Upper lobe of left lung (tissue), 6 donors: Measurements from ENCODE around the gene MGAT4A. TPM values are rescaled to one million over a fixed set of nuclear protein-coding genes. Genes with fewer than 3 reads are reported as not detected.

ENCODE experiments used
- ATAC-seq, 2 donors: fragments of 200-7000 bp; cut with Tn5 transposase; one replicate each; pipeline ENCODE4 v1.9.1; 2022; ENCODE audit warnings: mild to moderate bottlenecking in 2 of 2, moderate library complexity in 2 of 2; ENCODE audit not compliant: low FRiP score in 2 of 2
- DNase-seq, 2 donors: peaks; one replicate each; pipeline ENCODE4 v3.0.0-alpha.2; 2019 to 2020
- H3K27ac ChIP-seq, 4 donors: fragments of 200-600 bp; sonication (generic); one replicate each; pipeline ENCODE4 v1.5.1; 2016 to 2019
- H3K27me3 ChIP-seq, 4 donors: fragments of 200-600 bp; sonication (generic); one replicate each; pipeline ENCODE4 v1.5.1; 2017 to 2019
- H3K36me3 ChIP-seq, 4 donors: fragments of 200-600 bp; sonication (generic); one replicate each; pipeline ENCODE4 v1.5.1; 2016 to 2019
- H3K4me1 ChIP-seq, 4 donors: fragments of 200-600 bp; sonication (generic); one replicate each; pipeline ENCODE4 v1.5.1; 2018 to 2019
- H3K4me3 ChIP-seq, 4 donors: fragments of 200-600 bp; sonication (generic); one replicate each; pipeline ENCODE4 v1.5.1; 2017 to 2019; ENCODE audit warnings: mild to moderate bottlenecking in 2 of 4, moderate library complexity in 1 of 4
- H3K9me3 ChIP-seq, 4 donors: fragments of 200-600 bp; sonication (generic); one replicate each; pipeline ENCODE4 v1.5.1; 2018 to 2019
- CTCF ChIP-seq, 6 experiments: fragments of 450-650 bp in 4 of 6; fragments of 200-600 bp in 2 of 6; sonication (generic) in 2 of 6; IDR thresholded peaks; one replicate each; pipeline ENCODE4 v1.5.1; 2016 to 2019; ENCODE audit warnings: antibody characterized with exemption in 6 of 6
- EP300 ChIP-seq, 4 donors: sonication (generic); formaldehyde crosslinking; IDR thresholded peaks; one replicate each; pipeline ENCODE4 v1.5.1; 2017; ENCODE audit warnings: antibody characterized with exemption in 4 of 4, control low read depth in 2 of 4
- POLR2A ChIP-seq, 4 donors: fragments of 450-650 bp; IDR thresholded peaks; one replicate each; pipeline ENCODE4 v1.5.1; 2016 to 2017; ENCODE audit warnings: antibody characterized with exemption in 4 of 4, mild to moderate bottlenecking in 2 of 4
- POLR2AphosphoS5 ChIP-seq, 2 donors: sonication (generic); formaldehyde crosslinking; IDR thresholded peaks; one replicate each; pipeline ENCODE4 v1.5.1; 2017; ENCODE audit warnings: antibody characterized with exemption in 2 of 2
- WGBS, 2 donors: methylation state at CpG; one replicate each; pipeline ENCODE4 v1.1.5; 2017 to 2018; 5-methylcytosine and 5-hydroxymethylcytosine counted together
- total RNA-seq, 6 donors: library from RNA; depleted of rRNA in 4 of 6; stranded (reverse); fragments of >200 nt in 4 of 6; gene quantifications; one replicate each; pipeline versions ENCODE4 v1.1.0 to v1.2.1, GENCODE V29; 2016 to 2021
- donor health status: DM: no; HTN: no; CAD: no; lungs with moderate emphysema.
- donor health status: DM: no; HTN: yes; CAD: no; lungs with severe emphysema.

MGAT4A gene
- total RNA-seq, 6 donors from 2014 or later = 28.4 to 69.6 (median 53.6) TPM

DNA sequence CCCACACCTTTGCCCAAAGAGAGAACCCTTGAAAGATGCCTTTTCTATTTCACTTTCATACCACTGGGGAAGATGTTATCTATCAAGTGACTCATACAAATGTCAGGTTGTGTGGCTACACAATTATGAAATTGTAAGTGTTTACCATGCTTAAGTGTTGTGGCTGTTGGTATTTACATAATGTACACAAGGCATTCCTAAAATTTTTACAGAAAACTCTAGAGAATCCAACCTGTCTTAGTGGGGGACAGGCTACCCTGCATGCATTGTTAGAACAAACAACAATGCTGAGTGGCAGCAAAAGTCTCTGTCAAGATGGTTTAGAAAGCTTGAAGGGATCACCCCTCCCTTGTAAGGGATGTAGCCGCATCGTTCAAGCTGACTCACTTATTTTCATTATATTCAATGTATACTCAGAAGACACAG, 5.5 kb upstream of the MGAT4A start:
- Histone ChIP-seq H3K9me3 (no peaks in the 10 kb centered on the region), H3K4me1 (peaks cover 7 to 19% (median 14%) of the 10 kb centered on the region in 4 donors), H3K36me3 (no peaks in the 10 kb centered on the region), H3K27me3 (no peaks in the 10 kb centered on the region), H3K4me3 (no peak overlapping the region), H3K27ac (no peak overlapping the region)
- DNase-seq (no peak), ATAC-seq (no peak)
- 78 to 85% methylated on average over 2 of the region's 2 CpGs for WGBS, 2 donors
- TF ChIP-seq POLR2AphosphoS5 (IDR thresholded peaks at IDR 0.05) (no peak), EP300 (IDR thresholded peaks at IDR 0.05) (no peak), POLR2A (IDR thresholded peaks at IDR 0.05) (no peak), CTCF (IDR thresholded peaks at IDR 0.05) (no peak)

GRCh38 chr2:98734823-98735260, 3.9 kb upstream of the MGAT4A start:
- Histone ChIP-seq H3K4me3 (no peak overlapping the region), H3K27ac (peak overlapping the region in 3 of 4 donors; percentile 14 to 58 (median 24)), H3K4me1 (peaks cover 7 to 23% (median 15%) of the 10 kb centered on the region in 4 donors), H3K9me3 (no peaks in the 10 kb centered on the region), H3K27me3 (no peaks in the 10 kb centered on the region), H3K36me3 (no peaks in the 10 kb centered on the region)
- DNase-seq (no peak), ATAC-seq (no peak)
- 41 to 56% methylated on average over 2 of the region's 2 CpGs for WGBS, 2 donors
- TF ChIP-seq POLR2AphosphoS5 (IDR thresholded peaks at IDR 0.05) = no peak
- TF ChIP-seq CTCF (IDR thresholded peaks at IDR 0.05) = no peak
- no peak for TF ChIP-seq EP300 (IDR thresholded peaks at IDR 0.05)
- TF ChIP-seq POLR2A (IDR thresholded peaks at IDR 0.05) = no peak

DNA sequence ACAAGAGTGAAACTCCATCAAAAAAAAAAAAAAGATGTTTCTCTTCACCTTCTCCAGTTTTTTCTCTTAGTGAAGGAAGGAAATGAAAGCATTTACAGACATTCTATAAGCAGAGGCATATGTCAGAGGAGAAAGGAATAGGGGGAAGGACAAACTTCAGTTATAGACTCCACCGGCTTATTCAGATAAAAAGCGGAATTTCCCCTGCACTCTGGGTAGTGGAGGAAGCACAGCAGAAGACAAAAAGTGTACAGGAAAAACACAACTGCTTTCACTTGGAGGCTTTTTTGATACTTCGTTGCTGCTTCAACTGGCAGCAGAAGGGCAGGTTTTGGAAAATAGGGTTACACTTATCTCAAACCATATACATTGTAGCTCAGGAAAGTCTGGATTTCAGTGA, 3.2 kb upstream of the MGAT4A start:
- DNase-seq (no peak), ATAC-seq (no peak)
- no peak overlapping the region for H3K4me3 ChIP-seq
- H3K9me3 ChIP-seq = no peaks in the 10 kb centered on the region
- no peaks in the 10 kb centered on the region for H3K36me3 ChIP-seq
- H3K27me3 ChIP-seq = no peaks in the 10 kb centered on the region
- 53 to 66% methylated on average over 3 of the region's 3 CpGs for WGBS, 2 donors
- H3K27ac ChIP-seq = peak overlapping the region in 3 of 4 donors; percentile 14 to 58 (median 24)
- TF ChIP-seq POLR2A (IDR thresholded peaks at IDR 0.05) (no peak), EP300 (IDR thresholded peaks at IDR 0.05) (no peak), CTCF (IDR thresholded peaks at IDR 0.05) (no peak), POLR2AphosphoS5 (IDR thresholded peaks at IDR 0.05) (no peak)
- peaks cover 7 to 30% (median 15%) of the 10 kb centered on the region in 4 donors for H3K4me1 ChIP-seq

- Histone ChIP-seq H3K9me3 (no peaks in the 10 kb centered on the region), H3K4me3 (peak overlapping the region in 2 of 4 donors; percentile 79 to 86), H3K27me3 (no peaks in the 10 kb centered on the region), H3K27ac (peak overlapping the region; percentile 93 to 98 (median 95)), H3K36me3 (no peaks in the 10 kb centered on the region), H3K4me1 (peaks cover 22 to 40% (median 26%) of the 10 kb centered on the region in 4 donors)
- ATAC-seq (no peak), DNase-seq (no peak)
- WGBS, 2 donors = 70 to 78% methylated on average over 8 of the region's 8 CpGs
- TF ChIP-seq CTCF (IDR thresholded peaks at IDR 0.05) (no peak), EP300 (IDR thresholded peaks at IDR 0.05) (no peak)
These were observed 1.6 kb upstream of the MGAT4A start for GRCh38 chr2:98732430-98733051.

GRCh38 chr2:98731894-98732349, 990 bp upstream of the MGAT4A start:
- Histone ChIP-seq H3K9me3 (no peaks in the 10 kb centered on the region), H3K27ac (peak overlapping the region; percentile 93 to 98 (median 95)), H3K36me3 (no peaks in the 10 kb centered on the region), H3K4me3 (peak overlapping the region; percentile 55 to 93 (median 82)), H3K27me3 (no peaks in the 10 kb centered on the region), H3K4me1 (peaks cover 28 to 46% (median 32%) of the 10 kb centered on the region in 4 donors)
- TF ChIP-seq POLR2AphosphoS5 (IDR thresholded peaks at IDR 0.05) (no peak), EP300 (IDR thresholded peaks at IDR 0.05) (no peak), POLR2A (IDR thresholded peaks at IDR 0.05) (no peak), CTCF (IDR thresholded peaks at IDR 0.05) (no peak)
- WGBS, 2 donors = 34 to 38% methylated on average over 6 of the region's 6 CpGs
- DNase-seq = no peak
- no peak for ATAC-seq
